Measurements from ENCODE around the gene GLP1R.

GRCh38 chr6:39007575-39007974, 41.0 kb upstream of the GLP1R start:
- TF ChIP-seq EZH2phosphoT487 (IDR thresholded peaks at IDR 0.05; ENCODE audit: borderline replicate concordance, low read length): no peak
- TF ChIP-seq CTCF (IDR thresholded peaks at IDR 0.05; ENCODE audit: low read depth, low read length, poor library complexity, severe bottlenecking): no peak
